GM18519 (cell line): ENCODE results near the gene TFEB.

Experiments used
- ATAC-seq: cut with Tn5 transposase; IDR thresholded peaks from one replicate; pipeline ENCODE4 v1.9.1; 2021; ENCODE audit warnings: mild to moderate bottlenecking, moderate library complexity; ENCODE audit not compliant: unreplicated experiment, low FRiP score

Gene TFEB

GRCh38 chr6:41656002-41656691 is 79.3 kb downstream of the TFEB start:
- ATAC-seq, result no peak

- ATAC-seq, result no peak
Measured at GRCh38 chr6:41655646-41656001, 79.8 kb downstream of the TFEB start.

- no peak for ATAC-seq
Measured at GRCh38 chr6:41655176-41655575, 80.2 kb downstream of the TFEB start.

- no peak for ATAC-seq
Measured at GRCh38 chr6:41654698-41655151, 80.7 kb downstream of the TFEB start.

- ATAC-seq, result no peak
Measured at GRCh38 chr6:41654151-41654697, 81.2 kb downstream of the TFEB start.

- no peak for ATAC-seq
Measured at GRCh38 chr6:41653691-41654090, 81.7 kb downstream of the TFEB start.

- no peak for ATAC-seq
Measured at GRCh38 chr6:41652866-41653652, 82.3 kb downstream of the TFEB start.

GRCh38 chr6:41651962-41652657 is 83.3 kb downstream of the TFEB start:
- no peak for ATAC-seq

- ATAC-seq, result no peak
Measured at GRCh38 chr6:41651246-41651961, 84.0 kb downstream of the TFEB start.

- ATAC-seq, result no peak
Measured at GRCh38 chr6:41650120-41650519, 85.3 kb downstream of the TFEB start.

GRCh38 chr6:41649596-41649995 is 85.8 kb downstream of the TFEB start:
- ATAC-seq, result no peak

GRCh38 chr6:41648921-41649320 is 86.5 kb downstream of the TFEB start:
- no peak for ATAC-seq

- ATAC-seq, result no peak
Measured at GRCh38 chr6:41648070-41648585, 87.3 kb downstream of the TFEB start.

- ATAC-seq, result no peak
Measured at GRCh38 chr6:41647061-41647511, 88.3 kb downstream of the TFEB start.

GRCh38 chr6:41646026-41646795 is 89.2 kb downstream of the TFEB start:
- ATAC-seq, result no peak

- ATAC-seq, result no peak
Measured at GRCh38 chr6:41645007-41645618, 90.3 kb downstream of the TFEB start.

GRCh38 chr6:41644297-41644879 is 91.0 kb downstream of the TFEB start:
- no peak for ATAC-seq

- no peak for ATAC-seq
Measured at GRCh38 chr6:41643899-41644269, 91.5 kb downstream of the TFEB start.
